Activated T-cell treated with anti-CD3 and anti-CD28 coated beads, Interleukin-2, amount 50 U/mL, for 1 hour (primary cell): Measurements from ENCODE around the gene PLA2G4A.

Experiments
- DNase-seq: peaks from one replicate; pipeline ENCODE4 v3.0.0-alpha.2; 2020

Gene PLA2G4A

GRCh38 chr1:187032982-187033692 is 204.4 kb downstream of the PLA2G4A start:
- no peak for DNase-seq

DNA sequence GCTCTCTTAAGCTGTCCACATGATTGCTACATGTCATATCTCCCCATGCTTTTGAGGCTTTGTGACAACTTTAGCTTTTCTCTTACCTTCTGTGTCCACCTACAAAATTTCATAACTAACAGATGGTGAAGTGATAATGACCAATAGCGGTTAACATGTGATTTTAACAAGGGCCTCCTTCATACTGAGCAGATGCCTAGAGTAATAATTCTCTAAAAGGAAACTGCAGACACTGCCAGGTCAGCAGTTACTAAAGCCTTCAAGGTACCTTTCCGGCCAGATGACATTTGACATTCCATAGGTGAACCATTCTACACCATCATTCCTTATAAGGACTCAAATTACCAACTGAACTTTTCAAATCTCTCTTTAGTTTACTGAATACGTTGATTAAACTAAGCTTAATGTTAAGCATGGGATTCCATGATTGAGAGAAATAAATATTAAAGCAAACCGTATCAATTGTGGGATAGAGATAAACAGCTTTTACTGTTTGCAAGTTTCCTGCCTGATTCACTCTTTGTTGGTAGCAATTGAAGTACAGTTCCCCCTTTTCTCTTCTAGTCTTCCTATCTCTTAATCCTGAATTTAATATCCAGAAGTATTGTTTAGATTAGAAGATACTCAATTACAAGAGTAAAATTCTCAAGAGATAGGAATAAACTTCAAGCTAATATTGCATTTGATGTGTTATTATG is 205.1 kb downstream of the PLA2G4A start:
- DNase-seq, result no peak

DNA sequence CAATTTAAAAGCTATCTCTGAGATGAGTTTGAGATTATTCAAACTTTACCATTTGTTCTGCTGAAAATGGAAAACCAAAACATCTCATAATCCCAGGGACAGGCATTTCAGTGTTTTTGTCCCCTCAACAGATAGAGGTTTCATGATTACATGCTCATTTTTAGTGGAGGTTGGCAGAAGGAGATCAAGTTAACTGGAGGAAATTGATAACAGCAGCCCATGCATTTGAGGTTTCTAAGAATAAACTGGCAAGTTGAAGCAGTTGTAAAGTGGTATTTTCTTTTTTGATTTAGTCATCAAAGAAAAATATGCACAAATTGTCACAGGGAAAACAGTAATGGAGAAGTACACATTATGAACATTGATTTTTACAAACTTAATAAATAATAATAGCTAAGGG is 205.8 kb downstream of the PLA2G4A start:
- no peak for DNase-seq

- DNase-seq, result no peak
Observed at GRCh38 chr1:187037973-187038553, 209.3 kb downstream of the PLA2G4A start.
